Gastroesophageal sphincter (tissue), 4 donors: ENCODE results near the gene IQGAP2. TPM values are rescaled to one million over a fixed set of nuclear protein-coding genes. Genes with fewer than 3 reads are reported as not detected.

Source experiments
- ATAC-seq: fragments of 150-250 bp; one replicate; pipeline ENCODE4 v1.9.1; 2016; ENCODE audit warnings: mild to moderate bottlenecking, moderate library complexity
- H3K27ac ChIP-seq, 4 donors: fragments of 200-600 bp; sonication (generic) in 3 of 4; 1 replicate in 3 of 4; 2 replicates in 1 of 4; pipeline ENCODE4 v1.5.1; 2016 to 2019
- H3K27me3 ChIP-seq: fragments of 200-600 bp; sonication (generic); one replicate; pipeline ENCODE4 v1.5.1; 2019
- H3K36me3 ChIP-seq, 2 donors: fragments of 200-600 bp; sonication (generic); one replicate each; pipeline ENCODE4 v1.5.1; 2019; ENCODE audit warnings: control low read depth in 1 of 2
- H3K4me1 ChIP-seq, 3 donors: fragments of 200-600 bp; sonication (generic); 1 replicate in 2 of 3; 2 replicates in 1 of 3; pipeline ENCODE4 v1.5.1; 2016 to 2019; ENCODE audit warnings: control low read depth in 2 of 3
- H3K4me3 ChIP-seq, 2 donors: fragments of 200-600 bp; sonication (generic); one replicate each; pipeline ENCODE4 v1.5.1; 2019; ENCODE audit warnings: mild to moderate bottlenecking in 1 of 2, moderate library complexity in 1 of 2
- H3K9me3 ChIP-seq, 3 donors: fragments of 200-600 bp; sonication (generic); one replicate each; pipeline ENCODE4 v1.5.1; 2017 to 2019; ENCODE audit warnings: control low read depth in 2 of 3
- EP300 ChIP-seq: sonication (generic); formaldehyde crosslinking; IDR thresholded peaks from one replicate; pipeline ENCODE4 v1.6.1; 2017; ENCODE audit warnings: antibody characterized with exemption, mild to moderate bottlenecking
- POLR2A ChIP-seq, 2 donors: fragments of 450-650 bp; IDR thresholded peaks; one replicate each; pipeline ENCODE4 v1.6.1; 2017; ENCODE audit warnings: antibody characterized with exemption in 2 of 2, mild to moderate bottlenecking in 2 of 2, moderate library complexity in 1 of 2
- POLR2AphosphoS5 ChIP-seq: sonication (generic); formaldehyde crosslinking; IDR thresholded peaks from one replicate; pipeline ENCODE4 v1.6.1; 2017; ENCODE audit warnings: antibody characterized with exemption
- WGBS, 2 donors: methylation state at CpG; one replicate each; pipeline ENCODE4 v1.1.5; 2018; ENCODE audit warnings: low coverage in 1 of 2; 5-methylcytosine and 5-hydroxymethylcytosine counted together
- total RNA-seq, 4 donors: library from RNA; depleted of rRNA; stranded (reverse); fragments of >200 nt; gene quantifications; one replicate each; pipeline ENCODE4 v1.1.0, GENCODE V29; 2016
- TF ChIP-seq, protein P1 (sequence below), 4 experiments: fragments of 200-600 bp in 2 of 4; fragments of 450-650 bp in 2 of 4; sonication (generic) in 1 of 4; IDR thresholded peaks; one replicate each; pipeline ENCODE4 v1.5.1; 2017 to 2019; ENCODE audit warnings: antibody characterized with exemption in 4 of 4, mild to moderate bottlenecking in 2 of 4, moderate library complexity in 2 of 4

IQGAP2 gene
- total RNA-seq, 4 donors from 2014 or later: 15.7 to 34.4 (median 25.8) TPM

DNA sequence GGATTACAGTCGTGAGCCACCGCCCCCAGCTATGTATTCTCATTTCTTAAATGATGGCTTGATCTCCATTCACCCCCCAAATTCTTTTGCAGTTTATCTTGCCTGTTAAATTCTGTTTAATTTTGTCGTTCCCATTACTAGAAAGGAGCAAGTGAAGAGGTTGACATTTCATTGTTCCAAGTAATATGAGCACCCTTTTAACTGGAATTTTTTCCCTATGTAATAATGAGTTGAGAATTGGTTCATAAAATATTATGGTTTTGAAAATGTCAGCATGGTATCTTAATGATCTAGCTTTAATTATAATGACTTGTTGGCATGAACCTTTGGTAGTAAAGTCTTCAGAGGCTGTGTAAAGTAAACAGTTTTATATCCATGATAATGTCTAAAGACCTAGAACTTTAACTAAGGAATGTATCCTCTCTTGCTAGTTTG is 182.7 kb downstream of the IQGAP2 start:
- H3K9me3 ChIP-seq: no peaks in the 10 kb centered on the region
- 58 to 65% methylated on average over 3 of the region's 3 CpGs for WGBS, 2 donors
- no peaks in the 10 kb centered on the region for H3K27me3 ChIP-seq
- H3K4me1 ChIP-seq: no peaks in the 10 kb centered on the region
- ATAC-seq: no peak
- no peaks in the 10 kb centered on the region for H3K36me3 ChIP-seq
- H3K4me3 ChIP-seq: no peak overlapping the region
- TF ChIP-seq, protein P1, sequence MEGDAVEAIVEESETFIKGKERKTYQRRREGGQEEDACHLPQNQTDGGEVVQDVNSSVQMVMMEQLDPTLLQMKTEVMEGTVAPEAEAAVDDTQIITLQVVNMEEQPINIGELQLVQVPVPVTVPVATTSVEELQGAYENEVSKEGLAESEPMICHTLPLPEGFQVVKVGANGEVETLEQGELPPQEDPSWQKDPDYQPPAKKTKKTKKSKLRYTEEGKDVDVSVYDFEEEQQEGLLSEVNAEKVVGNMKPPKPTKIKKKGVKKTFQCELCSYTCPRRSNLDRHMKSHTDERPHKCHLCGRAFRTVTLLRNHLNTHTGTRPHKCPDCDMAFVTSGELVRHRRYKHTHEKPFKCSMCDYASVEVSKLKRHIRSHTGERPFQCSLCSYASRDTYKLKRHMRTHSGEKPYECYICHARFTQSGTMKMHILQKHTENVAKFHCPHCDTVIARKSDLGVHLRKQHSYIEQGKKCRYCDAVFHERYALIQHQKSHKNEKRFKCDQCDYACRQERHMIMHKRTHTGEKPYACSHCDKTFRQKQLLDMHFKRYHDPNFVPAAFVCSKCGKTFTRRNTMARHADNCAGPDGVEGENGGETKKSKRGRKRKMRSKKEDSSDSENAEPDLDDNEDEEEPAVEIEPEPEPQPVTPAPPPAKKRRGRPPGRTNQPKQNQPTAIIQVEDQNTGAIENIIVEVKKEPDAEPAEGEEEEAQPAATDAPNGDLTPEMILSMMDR (IDR thresholded peaks at IDR 0.05): no peak
- TF ChIP-seq POLR2A (IDR thresholded peaks at IDR 0.05) (no peak), EP300 (no peak), POLR2AphosphoS5 (no peak)
- H3K27ac ChIP-seq: no peak overlapping the region

DNA sequence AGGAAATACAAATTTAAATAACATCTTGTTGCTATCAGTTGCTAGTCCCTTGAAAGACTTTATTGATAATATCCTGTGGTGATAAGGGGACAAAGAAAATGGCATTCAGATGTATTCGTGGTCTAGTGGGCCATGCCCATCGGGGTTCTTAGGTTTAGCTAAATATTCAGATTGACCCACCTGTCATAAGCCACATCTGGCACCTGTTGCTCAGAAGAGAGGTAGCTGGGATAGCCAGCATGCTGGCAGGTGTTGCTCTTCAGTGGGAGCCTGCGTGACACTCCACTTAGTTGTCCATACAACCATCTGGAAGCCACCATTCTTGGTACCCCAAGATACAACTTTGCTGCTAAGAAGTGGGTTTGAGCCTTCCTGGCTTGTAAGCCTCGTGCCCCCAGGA is 183.4 kb downstream of the IQGAP2 start:
- Histone ChIP-seq H3K36me3 (no peaks in the 10 kb centered on the region), H3K27ac (no peak overlapping the region), H3K9me3 (no peaks in the 10 kb centered on the region), H3K27me3 (no peaks in the 10 kb centered on the region), H3K4me1 (no peaks in the 10 kb centered on the region), H3K4me3 (no peak overlapping the region)
- TF ChIP-seq POLR2AphosphoS5: no peak
- TF ChIP-seq, protein P1 (IDR thresholded peaks at IDR 0.05): no peak
- TF ChIP-seq POLR2A (IDR thresholded peaks at IDR 0.05): no peak
- no peak for TF ChIP-seq EP300
- 86 to 96% methylated on average over 3 to 4 of the region's 4 CpGs for WGBS, 2 donors
- ATAC-seq: no peak

DNA sequence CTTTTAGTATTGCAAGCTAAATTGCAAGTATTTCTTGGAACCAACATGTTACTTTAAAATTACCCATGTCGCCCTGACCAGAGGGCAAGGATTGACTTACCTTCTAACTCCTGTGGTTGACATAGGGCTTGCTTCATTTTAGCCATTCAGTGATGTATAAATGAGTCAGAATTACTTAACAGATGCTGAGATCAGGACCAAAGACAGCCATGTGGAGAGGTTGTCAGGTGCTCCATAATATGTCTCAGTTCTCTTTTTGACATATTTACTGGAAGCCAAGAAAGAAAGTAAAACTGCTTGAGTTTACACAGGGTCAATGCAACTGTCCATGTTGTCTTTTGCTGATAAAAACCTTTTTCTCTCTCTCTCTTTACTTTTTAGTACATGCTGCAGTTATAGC is 186.9 kb downstream of the IQGAP2 start:
- no peak for ATAC-seq

DNA sequence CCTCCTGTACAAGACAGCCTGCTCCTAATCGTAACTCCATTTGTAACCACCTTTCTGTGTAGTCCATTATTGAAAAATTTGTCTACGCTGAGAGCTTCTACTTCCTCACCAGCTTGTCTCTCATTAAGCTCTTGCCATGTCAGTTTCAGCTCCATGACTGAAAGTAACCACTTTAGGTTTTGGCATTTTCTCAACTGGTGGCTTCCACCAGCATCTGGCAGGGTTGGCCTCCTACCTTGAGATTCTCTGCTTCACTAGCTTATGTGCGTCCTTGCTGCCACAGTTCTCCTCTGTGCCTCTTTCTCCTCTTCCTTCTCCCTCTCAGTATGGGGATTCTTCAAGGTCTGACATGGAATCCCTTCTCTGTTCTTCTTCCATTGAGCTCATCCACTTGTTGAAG is 188.3 kb downstream of the IQGAP2 start:
- Histone ChIP-seq H3K9me3 (no peaks in the 10 kb centered on the region), H3K27me3 (no peaks in the 10 kb centered on the region), H3K36me3 (no peaks in the 10 kb centered on the region), H3K27ac (no peak overlapping the region), H3K4me3 (no peak overlapping the region), H3K4me1 (no peaks in the 10 kb centered on the region)
- no peak for TF ChIP-seq EP300
- TF ChIP-seq POLR2A (IDR thresholded peaks at IDR 0.05): no peak
- TF ChIP-seq POLR2AphosphoS5: no peak
- TF ChIP-seq, protein P1 (IDR thresholded peaks at IDR 0.05): no peak
- whole genome bisulfite sequencing, 2 donors: 84 to 85% methylated on average over 3 of the region's 3 CpGs
- no peak for ATAC-seq

More for the DNA sequence above, 186.9 kb downstream of the IQGAP2 start:
- no peaks in the 10 kb centered on the region for H3K9me3 ChIP-seq
- no peaks in the 10 kb centered on the region for H3K27me3 ChIP-seq
- no peaks in the 10 kb centered on the region for H3K36me3 ChIP-seq
- TF ChIP-seq POLR2AphosphoS5 (no peak), EP300 (no peak), POLR2A (IDR thresholded peaks at IDR 0.05) (no peak)
- TF ChIP-seq, protein P1 (IDR thresholded peaks at IDR 0.05): no peak
- H3K27ac ChIP-seq: no peak overlapping the region
- H3K4me1 ChIP-seq: no peaks in the 10 kb centered on the region
- H3K4me3 ChIP-seq: no peak overlapping the region
- 88 to 100% methylated on average over 1 of the region's 1 CpG for WGBS, 2 donors

DNA sequence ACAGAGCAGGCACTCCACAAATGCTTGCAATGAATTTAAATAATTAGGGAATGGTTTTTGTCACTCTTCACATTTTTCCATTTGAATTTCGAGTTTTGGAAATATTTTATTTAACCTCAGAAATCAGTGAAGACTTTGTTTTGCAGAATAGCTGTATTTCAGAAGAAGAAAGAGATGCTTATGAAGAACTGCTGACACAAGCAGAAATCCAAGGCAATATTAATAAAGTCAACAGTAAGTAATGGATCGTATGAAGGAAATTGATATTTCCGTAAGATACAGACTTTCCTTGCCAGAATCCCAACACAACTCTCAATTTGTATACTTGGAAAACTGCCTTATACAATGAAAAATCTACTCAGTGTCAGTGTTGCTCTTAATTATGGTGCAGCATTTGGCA is 189.6 kb downstream of the IQGAP2 start:
- no peak for ATAC-seq
- no peaks in the 10 kb centered on the region for H3K9me3 ChIP-seq
- no peaks in the 10 kb centered on the region for H3K4me1 ChIP-seq
- TF ChIP-seq, protein P1 (IDR thresholded peaks at IDR 0.05): no peak
- TF ChIP-seq EP300 (no peak), POLR2AphosphoS5 (no peak), POLR2A (IDR thresholded peaks at IDR 0.05) (no peak)
- no peak overlapping the region for H3K27ac ChIP-seq
- no peak overlapping the region for H3K4me3 ChIP-seq
- WGBS, 2 donors: 41 to 44% methylated on average over 3 of the region's 3 CpGs
- no peaks in the 10 kb centered on the region for H3K36me3 ChIP-seq
- no peaks in the 10 kb centered on the region for H3K27me3 ChIP-seq
